Activated effector memory CD4-positive, alpha-beta T cell treated with anti-CD3 and anti-CD28 coated beads, Interleukin-2, amount 50 U/mL, for 16 hours (primary cell): Measurements from ENCODE around the gene PLXDC2.
"Not testable (repeated sequence)": the region's sequence is repeated elsewhere in the genome, so short reads cannot be mapped to it uniquely, and the experiment has no call there.

Experiments used
- DNase-seq: peaks from one replicate; pipeline ENCODE4 v3.0.0-alpha.2; 2020

The PLXDC2 gene

GRCh38 chr10:19987931-19988330 is 171.7 kb downstream of the PLXDC2 start:
- no peak for DNase-seq

GRCh38 chr10:19993714-19994315 is 177.6 kb downstream of the PLXDC2 start:
- no peak for DNase-seq

- no peak for DNase-seq
Measured at GRCh38 chr10:19998482-19998881, 182.2 kb downstream of the PLXDC2 start.

- no peak for DNase-seq
Measured at GRCh38 chr10:19999431-19999830, 183.2 kb downstream of the PLXDC2 start.

GRCh38 chr10:20002026-20002425 is 185.8 kb downstream of the PLXDC2 start:
- DNase-seq = not testable (repeated sequence)

GRCh38 chr10:20002657-20003056 is 186.4 kb downstream of the PLXDC2 start:
- DNase-seq = no peak

- DNase-seq = no peak
Measured at GRCh38 chr10:20004087-20004523, 187.9 kb downstream of the PLXDC2 start.

- no peak for DNase-seq
Measured at GRCh38 chr10:20005638-20006037, 189.4 kb downstream of the PLXDC2 start.

- DNase-seq = no peak
Measured at GRCh38 chr10:20006169-20006870, 190.1 kb downstream of the PLXDC2 start.

GRCh38 chr10:20007426-20007825 is 191.2 kb downstream of the PLXDC2 start:
- DNase-seq = no peak

GRCh38 chr10:20013991-20014750 is 197.9 kb downstream of the PLXDC2 start:
- DNase-seq = no peak

- DNase-seq = no peak
Measured at GRCh38 chr10:20017961-20018360, 201.7 kb downstream of the PLXDC2 start.

GRCh38 chr10:20020677-20021076 is 204.4 kb downstream of the PLXDC2 start:
- DNase-seq = no peak

- no peak for DNase-seq
Measured at GRCh38 chr10:20029523-20029922, 213.3 kb downstream of the PLXDC2 start.

- DNase-seq = no peak
Measured at GRCh38 chr10:20033476-20033875, 217.2 kb downstream of the PLXDC2 start.

GRCh38 chr10:20034732-20035131 is 218.5 kb downstream of the PLXDC2 start:
- DNase-seq = no peak

GRCh38 chr10:20040012-20040411 is 223.8 kb downstream of the PLXDC2 start:
- no peak for DNase-seq

- no peak for DNase-seq
Measured at GRCh38 chr10:20041931-20042330, 225.7 kb downstream of the PLXDC2 start.

- not testable (repeated sequence) for DNase-seq
Measured at GRCh38 chr10:20045100-20045499, 228.9 kb downstream of the PLXDC2 start.

GRCh38 chr10:20048161-20048560 is 231.9 kb downstream of the PLXDC2 start:
- no peak for DNase-seq

- DNase-seq = no peak
Measured at GRCh38 chr10:20058135-20058534, 241.9 kb downstream of the PLXDC2 start.

GRCh38 chr10:20059084-20059835 is 243.0 kb downstream of the PLXDC2 start:
- no peak for DNase-seq

GRCh38 chr10:20065814-20066213 is 249.6 kb downstream of the PLXDC2 start:
- no peak for DNase-seq
